ENCODE data around the gene CLEC16A.

CLEC16A gene

GRCh38 chr16:11066261-11066870, 122.0 kb downstream of the CLEC16A start:
- Histone ChIP-seq H3K9me3 (ENCODE audit: control insufficient read depth, insufficient read depth, low read depth, low read length) (no peaks in the 10 kb centered on the region), H3K36me3 (ENCODE audit: control insufficient read depth, insufficient read depth, low read length) (peaks cover 7% of the 10 kb centered on the region; the same call in 1 of the 2 replicates), H3K4me3 (ENCODE audit: low read depth, low read length) (no peak overlapping the region), H3K27ac (ENCODE audit: low read depth, low read length) (no peak overlapping the region), H3K9ac (ENCODE audit: low read length) (no peak overlapping the region), H3K27me3 (ENCODE audit: control insufficient read depth, insufficient read depth, low read length) (no peaks in the 10 kb centered on the region), H3K4me1 (ENCODE audit: control insufficient read depth, insufficient read depth, low read length) (peaks cover 4% of the 10 kb centered on the region; the same call in 1 of the 2 replicates)

GRCh38 chr16:11067266-11067665, 122.9 kb downstream of the CLEC16A start:
- Histone ChIP-seq H3K4me1 (ENCODE audit: control insufficient read depth, insufficient read depth, low read length) (peaks cover 4% of the 10 kb centered on the region; the same call in 1 of the 2 replicates), H3K27ac (ENCODE audit: low read depth, low read length) (no peak overlapping the region), H3K9ac (ENCODE audit: low read length) (no peak overlapping the region), H3K36me3 (ENCODE audit: control insufficient read depth, insufficient read depth, low read length) (0 out of 2 replicates have a peak, but pooled peaks cover 2% of the 10 kb centered on the region), H3K9me3 (ENCODE audit: control insufficient read depth, insufficient read depth, low read depth, low read length) (no peaks in the 10 kb centered on the region), H3K4me3 (ENCODE audit: low read depth, low read length) (no peak overlapping the region), H3K27me3 (ENCODE audit: control insufficient read depth, insufficient read depth, low read length) (no peaks in the 10 kb centered on the region)

GRCh38 chr16:11067697-11068141, 123.4 kb downstream of the CLEC16A start:
- Histone ChIP-seq H3K4me3 (ENCODE audit: low read depth, low read length) (no peak overlapping the region), H3K9ac (ENCODE audit: low read length) (no peak overlapping the region), H3K4me1 (ENCODE audit: control insufficient read depth, insufficient read depth, low read length) (peaks cover 4% of the 10 kb centered on the region; the same call in 1 of the 2 replicates), H3K9me3 (ENCODE audit: control insufficient read depth, insufficient read depth, low read depth, low read length) (no peaks in the 10 kb centered on the region), H3K27me3 (ENCODE audit: control insufficient read depth, insufficient read depth, low read length) (no peaks in the 10 kb centered on the region), H3K36me3 (ENCODE audit: control insufficient read depth, insufficient read depth, low read length) (0 out of 2 replicates have a peak, but pooled peaks cover 2% of the 10 kb centered on the region), H3K27ac (ENCODE audit: low read depth, low read length) (no peak overlapping the region)

- Histone ChIP-seq H3K27ac (ENCODE audit: low read depth, low read length) (no peak overlapping the region), H3K9ac (ENCODE audit: low read length) (no peak overlapping the region), H3K27me3 (ENCODE audit: control insufficient read depth, insufficient read depth, low read length) (no peaks in the 10 kb centered on the region), H3K4me3 (ENCODE audit: low read depth, low read length) (no peak overlapping the region), H3K9me3 (ENCODE audit: control insufficient read depth, insufficient read depth, low read depth, low read length) (no peaks in the 10 kb centered on the region), H3K36me3 (ENCODE audit: control insufficient read depth, insufficient read depth, low read length) (no peaks in the 10 kb centered on the region), H3K4me1 (ENCODE audit: control insufficient read depth, insufficient read depth, low read length) (no peaks in the 10 kb centered on the region; the same call in 1 of the 2 replicates)
Measured at GRCh38 chr16:11071829-11072228, 127.5 kb downstream of the CLEC16A start.

GRCh38 chr16:11072420-11073153, 128.2 kb downstream of the CLEC16A start:
- H3K9me3 ChIP-seq (ENCODE audit: control insufficient read depth, insufficient read depth, low read depth, low read length): no peaks in the 10 kb centered on the region
- no peak overlapping the region for H3K9ac ChIP-seq (ENCODE audit: low read length)
- H3K27me3 ChIP-seq (ENCODE audit: control insufficient read depth, insufficient read depth, low read length): no peaks in the 10 kb centered on the region
- H3K36me3 ChIP-seq (ENCODE audit: control insufficient read depth, insufficient read depth, low read length): no peaks in the 10 kb centered on the region
- H3K4me3 ChIP-seq (ENCODE audit: low read depth, low read length): no peak overlapping the region
- H3K27ac ChIP-seq (ENCODE audit: low read depth, low read length): no peak overlapping the region
- H3K4me1 ChIP-seq (ENCODE audit: control insufficient read depth, insufficient read depth, low read length): no peaks in the 10 kb centered on the region; the same call in 1 of the 2 replicates

- H3K4me3 ChIP-seq (ENCODE audit: low read depth, low read length): no peak overlapping the region
- no peaks in the 10 kb centered on the region; the same call in 1 of the 2 replicates for H3K4me1 ChIP-seq (ENCODE audit: control insufficient read depth, insufficient read depth, low read length)
- no peak overlapping the region for H3K9ac ChIP-seq (ENCODE audit: low read length)
- H3K9me3 ChIP-seq (ENCODE audit: control insufficient read depth, insufficient read depth, low read depth, low read length): no peaks in the 10 kb centered on the region
- no peak overlapping the region for H3K27ac ChIP-seq (ENCODE audit: low read depth, low read length)
- no peaks in the 10 kb centered on the region for H3K27me3 ChIP-seq (ENCODE audit: control insufficient read depth, insufficient read depth, low read length)
- H3K36me3 ChIP-seq (ENCODE audit: control insufficient read depth, insufficient read depth, low read length): no peaks in the 10 kb centered on the region
Measured at GRCh38 chr16:11073407-11073999, 129.1 kb downstream of the CLEC16A start.

- no peak overlapping the region for H3K4me3 ChIP-seq (ENCODE audit: low read depth, low read length)
- H3K36me3 ChIP-seq (ENCODE audit: control insufficient read depth, insufficient read depth, low read length): no peaks in the 10 kb centered on the region
- H3K27ac ChIP-seq (ENCODE audit: low read depth, low read length): no peak overlapping the region
- no peak overlapping the region for H3K9ac ChIP-seq (ENCODE audit: low read length)
- peaks cover 5% of the 10 kb centered on the region; the same call in 1 of the 2 replicates for H3K4me1 ChIP-seq (ENCODE audit: control insufficient read depth, insufficient read depth, low read length)
- H3K27me3 ChIP-seq (ENCODE audit: control insufficient read depth, insufficient read depth, low read length): no peaks in the 10 kb centered on the region
- H3K9me3 ChIP-seq (ENCODE audit: control insufficient read depth, insufficient read depth, low read depth, low read length): no peaks in the 10 kb centered on the region
Measured at GRCh38 chr16:11074131-11074530, 129.8 kb downstream of the CLEC16A start.

- H3K9ac ChIP-seq (ENCODE audit: low read length): no peak overlapping the region
- H3K27ac ChIP-seq (ENCODE audit: low read depth, low read length): no peak overlapping the region
- no peak overlapping the region for H3K4me3 ChIP-seq (ENCODE audit: low read depth, low read length)
- H3K4me1 ChIP-seq (ENCODE audit: control insufficient read depth, insufficient read depth, low read length): peaks cover 13% of the 10 kb centered on the region; the same call in 1 of the 2 replicates
- H3K27me3 ChIP-seq (ENCODE audit: control insufficient read depth, insufficient read depth, low read length): no peaks in the 10 kb centered on the region
- H3K9me3 ChIP-seq (ENCODE audit: control insufficient read depth, insufficient read depth, low read depth, low read length): no peaks in the 10 kb centered on the region
- H3K36me3 ChIP-seq (ENCODE audit: control insufficient read depth, insufficient read depth, low read length): no peaks in the 10 kb centered on the region
Measured at GRCh38 chr16:11075163-11075562, 130.8 kb downstream of the CLEC16A start.

GRCh38 chr16:11076259-11077018, 132.1 kb downstream of the CLEC16A start:
- H3K36me3 ChIP-seq (ENCODE audit: control insufficient read depth, insufficient read depth, low read length): no peaks in the 10 kb centered on the region
- H3K9me3 ChIP-seq (ENCODE audit: control insufficient read depth, insufficient read depth, low read depth, low read length): no peaks in the 10 kb centered on the region
- peaks cover 13% of the 10 kb centered on the region; the same call in 1 of the 2 replicates for H3K4me1 ChIP-seq (ENCODE audit: control insufficient read depth, insufficient read depth, low read length)
- H3K4me3 ChIP-seq (ENCODE audit: low read depth, low read length): no peak overlapping the region
- no peaks in the 10 kb centered on the region for H3K27me3 ChIP-seq (ENCODE audit: control insufficient read depth, insufficient read depth, low read length)
- H3K9ac ChIP-seq (ENCODE audit: low read length): no peak overlapping the region
- H3K27ac ChIP-seq (ENCODE audit: low read depth, low read length): no peak overlapping the region

GRCh38 chr16:11078812-11079459, 134.6 kb downstream of the CLEC16A start:
- Histone ChIP-seq H3K27ac (ENCODE audit: low read depth, low read length) (0 out of 2 replicates have a peak overlapping the region, but pooled peaks have one; percentile 7), H3K4me3 (ENCODE audit: low read depth, low read length) (no peak overlapping the region), H3K9me3 (ENCODE audit: control insufficient read depth, insufficient read depth, low read depth, low read length) (no peaks in the 10 kb centered on the region), H3K36me3 (ENCODE audit: control insufficient read depth, insufficient read depth, low read length) (no peaks in the 10 kb centered on the region), H3K4me1 (ENCODE audit: control insufficient read depth, insufficient read depth, low read length) (peaks cover 13% of the 10 kb centered on the region; the same call in 1 of the 2 replicates), H3K27me3 (ENCODE audit: control insufficient read depth, insufficient read depth, low read length) (no peaks in the 10 kb centered on the region), H3K9ac (ENCODE audit: low read length) (no peak overlapping the region)
